Fibroblast of lung (primary cell): ENCODE data around the gene ADNP2. TPM values are rescaled to one million over a fixed set of nuclear protein-coding genes. Genes with fewer than 3 reads are reported as not detected.
A peak's percentile ranks its signal among the peaks of the same experiment; 100 is the strongest.

Source experiments
- DNase-seq, 2 donors: peaks; one replicate each; pipeline versions ENCODE4 v3.0.0 to v3.0.0-alpha.2; 2010; ENCODE audit warnings: low read depth in 2 of 2
- H2AFZ ChIP-seq: 2 replicates; pipeline ENCODE4 v1.5.1; 2012; ENCODE audit warnings: low read length, control low read depth, inconsistent platforms
- H3K27ac ChIP-seq: 2 replicates; pipeline ENCODE4 v1.5.1; 2011; ENCODE audit warnings: low read length, control low read depth; ENCODE audit not compliant: insufficient read depth
- H3K27me3 ChIP-seq: 2 replicates; pipeline ENCODE4 v1.5.1; 2011; ENCODE audit warnings: mild to moderate bottlenecking, low read length; ENCODE audit not compliant: control insufficient read depth, insufficient read depth
- H3K36me3 ChIP-seq: 2 replicates; pipeline ENCODE4 v1.5.1; 2011; ENCODE audit warnings: low read length; ENCODE audit not compliant: control insufficient read depth, insufficient read depth
- H3K4me1 ChIP-seq: 2 replicates; pipeline ENCODE4 v1.5.1; 2011; ENCODE audit warnings: low read length; ENCODE audit not compliant: control insufficient read depth, insufficient read depth; ENCODE audit errors: extremely low read depth
- H3K4me2 ChIP-seq: 2 replicates; pipeline ENCODE4 v1.5.1; 2011; ENCODE audit warnings: low read length, control low read depth; ENCODE audit not compliant: insufficient read depth; ENCODE audit errors: extremely low read depth
- H3K4me3 ChIP-seq, 4 experiments: fragments of 200-600 bp in 1 of 4; sonication (generic) in 1 of 4; replicated peaks in 1 of 4; 2 replicates each; pipeline ENCODE4 v1.5.1; 2011 to 2016; ENCODE audit warnings: low read length in 4 of 4, low read depth in 3 of 4, mild to moderate bottlenecking in 3 of 4, control low read depth in 2 of 4, inconsistent platforms in 1 of 4, mixed read lengths in 1 of 4; ENCODE audit not compliant: insufficient read depth in 1 of 4; ENCODE audit errors: control extremely low read depth in 1 of 4
- H3K79me2 ChIP-seq: 2 replicates; pipeline ENCODE4 v1.5.1; 2012; ENCODE audit warnings: mild to moderate bottlenecking, low read length, inconsistent platforms; ENCODE audit not compliant: control insufficient read depth, insufficient read depth
- H3K9ac ChIP-seq: 2 replicates; pipeline ENCODE4 v1.5.1; 2011; ENCODE audit warnings: mild to moderate bottlenecking, low read length, control low read depth; ENCODE audit not compliant: insufficient read depth
- H3K9me3 ChIP-seq: 2 replicates; pipeline ENCODE4 v1.5.1; 2012; ENCODE audit warnings: low read depth, low read length; ENCODE audit not compliant: control insufficient read depth, insufficient read depth
- H4K20me1 ChIP-seq: 2 replicates; pipeline ENCODE4 v1.5.1; 2011; ENCODE audit warnings: low read length; ENCODE audit not compliant: control insufficient read depth, insufficient read depth; ENCODE audit errors: extremely low read depth
- CTCF ChIP-seq, 2 donors: IDR thresholded peaks in 1 of 2; conservative IDR thresholded peaks in 1 of 2; 1 replicate in 1 of 2; 2 replicates in 1 of 2; pipeline ENCODE4 v1.5.1; 2011 to 2012; ENCODE audit warnings: low read length in 2 of 2, control low read depth in 1 of 2, inconsistent platforms in 1 of 2, low read depth in 1 of 2, mild to moderate bottlenecking in 1 of 2
- EZH2 ChIP-seq: IDR thresholded peaks from 2 replicates; pipeline ENCODE4 v1.5.1; 2012; ENCODE audit warnings: low read length, control low read depth, mild to moderate bottlenecking; ENCODE audit errors: missing control alignments
- polyA plus RNA-seq, 2 donors: library from polyadenylated mRNA; depleted of rRNA in 1 of 2; stranded (reverse) in 1 of 2; unstranded in 1 of 2; fragments of >200 nt; gene quantifications; 2 replicates each; pipeline ENCODE4 v1.2.1, GENCODE V29; 2011 to 2012; ENCODE audit warnings: missing spikeins in 1 of 2
- total RNA-seq: library from RNA; depleted of rRNA; stranded (reverse); fragments of >200 nt; gene quantifications from 2 replicates; pipeline ENCODE4 v1.2.1, GENCODE V29; 2014

ADNP2 gene
- total and polyA plus RNA-seq, 2 donors (not counting 1 experiment from before 2014, with no cell fraction given) = 9.4 to 17.3 TPM

- TF ChIP-seq EZH2 (no peak), CTCF (conservative IDR thresholded peaks at IDR 0.05 in 1 of 2, IDR thresholded peaks at IDR 0.05 in 1 of 2; ENCODE audit: low read depth in 1 of 2, low read length in 2 of 2) (no peak)
These were observed 49.3 kb downstream of the ADNP2 start for GRCh38 chr18:80158365-80158764.

GRCh38 chr18:80159713-80160636 lies 50.9 kb downstream of the ADNP2 start:
- Histone ChIP-seq H3K4me3 (no peak overlapping the region), H3K36me3 (no peaks in the 10 kb centered on the region), H3K27ac (no peak overlapping the region), H3K4me1 (no peaks in the 10 kb centered on the region), H3K79me2 (no peaks in the 10 kb centered on the region), H3K4me2 (no peak overlapping the region), H3K9me3 (no peaks in the 10 kb centered on the region), H2AFZ (no peak overlapping the region), H3K27me3 (no peaks in the 10 kb centered on the region), H4K20me1 (no peaks in the 10 kb centered on the region), H3K9ac (no peak overlapping the region)
- DNase-seq = no peak
- TF ChIP-seq CTCF (conservative IDR thresholded peaks at IDR 0.05 in 1 of 2, IDR thresholded peaks at IDR 0.05 in 1 of 2; ENCODE audit: low read depth in 1 of 2, low read length in 2 of 2) (peak; percentile 16 to 33), EZH2 (no peak)

More at GRCh38 chr18:80158365-80158764, 49.3 kb downstream of the ADNP2 start:
- Histone ChIP-seq H2AFZ (no peak overlapping the region), H3K9ac (no peak overlapping the region), H3K4me2 (no peak overlapping the region), H3K27me3 (no peaks in the 10 kb centered on the region), H3K79me2 (no peaks in the 10 kb centered on the region), H3K4me3 (no peak overlapping the region), H4K20me1 (no peaks in the 10 kb centered on the region), H3K9me3 (no peaks in the 10 kb centered on the region), H3K36me3 (no peaks in the 10 kb centered on the region), H3K27ac (no peak overlapping the region), H3K4me1 (no peaks in the 10 kb centered on the region)
- no peak for DNase-seq

- Histone ChIP-seq H3K4me3 (no peak overlapping the region), H3K36me3 (no peaks in the 10 kb centered on the region), H3K4me1 (no peaks in the 10 kb centered on the region), H4K20me1 (no peaks in the 10 kb centered on the region), H3K27ac (no peak overlapping the region), H2AFZ (no peak overlapping the region), H3K9ac (no peak overlapping the region), H3K4me2 (no peak overlapping the region), H3K27me3 (no peaks in the 10 kb centered on the region), H3K79me2 (no peaks in the 10 kb centered on the region), H3K9me3 (no peaks in the 10 kb centered on the region)
- DNase-seq = no peak
- TF ChIP-seq EZH2 = no peak
- no peak for TF ChIP-seq CTCF (conservative IDR thresholded peaks at IDR 0.05 in 1 of 2, IDR thresholded peaks at IDR 0.05 in 1 of 2; ENCODE audit: low read depth in 1 of 2, low read length in 2 of 2)
These were observed 52.8 kb downstream of the ADNP2 start for GRCh38 chr18:80161781-80162417.
